OCI-LY3 (cell line): ENCODE measurements around the gene SLC35F4.

Experiments
- H2AFZ ChIP-seq: fragments of 200-600, 300-600 bp; shearing (Covaris generic); 2 replicates; pipeline ENCODE4 v1.6.0; 2014; ENCODE audit warnings: antibody characterized with exemption, low read depth, low read length
- H3K27ac ChIP-seq: fragments of 200-600, 300-600 bp; sonication (generic); 2 replicates; pipeline ENCODE4 v1.5.1; 2014; ENCODE audit warnings: mild to moderate bottlenecking, low read length, moderate library complexity, mixed read lengths
- H3K27me3 ChIP-seq: fragments of 200-600, 300-600 bp; sonication (generic); 2 replicates; pipeline ENCODE4 v1.6.1; 2014; ENCODE audit warnings: low read depth, low read length, mixed read lengths
- H3K36me3 ChIP-seq: fragments of 200-600, 300-600 bp; sonication (generic); replicated peaks from 2 replicates; pipeline ENCODE3; 2014; ENCODE audit warnings: low read depth, low read length, mixed read lengths
- H3K4me1 ChIP-seq: fragments of 300-600, 200-600 bp; sonication (generic); 2 replicates; pipeline ENCODE4 v1.6.1; 2014; ENCODE audit warnings: low read length, mixed read lengths
- H3K4me2 ChIP-seq: fragments of 200-600, 300-600 bp; sonication (generic); 2 replicates; pipeline ENCODE4 v1.6.1; 2014; ENCODE audit warnings: low read length, mixed read lengths
- H3K4me3 ChIP-seq: fragments of 300-600, 200-600 bp; sonication (generic); 2 replicates; pipeline ENCODE4 v1.5.1; 2014; ENCODE audit warnings: antibody characterized with exemption, mild to moderate bottlenecking, low read length, moderate library complexity
- H3K79me2 ChIP-seq: fragments of 300-600, 200-600 bp; shearing (Covaris generic); 2 replicates; pipeline ENCODE4 v1.6.1; 2014; ENCODE audit warnings: mild to moderate bottlenecking, low read length, mixed read lengths
- H3K9ac ChIP-seq: fragments of 300-600, 200-600 bp; shearing (Covaris generic); 2 replicates; pipeline ENCODE4 v1.6.0; 2014; ENCODE audit warnings: mild to moderate bottlenecking, low read length, moderate library complexity
- H3K9me3 ChIP-seq: fragments of 200-600, 300-600 bp; shearing (Covaris generic); 2 replicates; pipeline ENCODE4 v1.6.1; 2014; ENCODE audit warnings: low read length, mixed read lengths; ENCODE audit not compliant: insufficient read depth
- H4K20me1 ChIP-seq: fragments of 200-600, 300-600 bp; sonication (generic); 2 replicates; pipeline ENCODE4 v1.6.1; 2016; ENCODE audit warnings: low read length, mixed read lengths; ENCODE audit not compliant: insufficient read depth
- CTCF ChIP-seq: fragments of 200-600, 300-600 bp; sonication (generic); IDR thresholded peaks from 2 replicates; pipeline ENCODE4 v1.5.1; 2014; ENCODE audit warnings: antibody characterized with exemption, low read length, low read depth
- EZH2phosphoT487 ChIP-seq: fragments of 200-600 bp; shearing (Covaris generic); IDR thresholded peaks from 2 replicates; pipeline ENCODE4 v1.6.1; 2018; ENCODE audit warnings: antibody characterized with exemption, mixed run types, low read depth

The SLC35F4 gene

DNA sequence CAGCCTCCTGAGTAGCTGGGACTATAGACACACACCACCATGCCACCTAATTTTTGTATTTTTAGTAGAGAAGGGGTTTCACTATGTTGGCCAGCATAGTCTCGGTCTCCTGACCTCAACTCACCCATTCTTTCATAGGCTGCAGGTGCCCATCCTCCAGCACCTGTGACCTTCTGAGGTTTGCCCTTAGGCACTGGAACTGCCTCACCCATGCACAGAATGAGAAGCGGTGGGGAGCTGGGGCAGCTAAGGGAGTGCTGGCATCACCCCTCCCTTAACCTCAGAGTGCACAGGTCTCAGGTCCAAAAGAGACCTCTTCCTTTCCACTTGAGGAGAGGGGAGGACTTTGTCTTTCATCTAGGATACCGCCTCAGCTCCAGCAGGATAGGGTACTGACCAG, 194.9 kb downstream of the SLC35F4 start:
- H2AFZ ChIP-seq, result no peak overlapping the region
- no peaks in the 10 kb centered on the region for H3K27me3 ChIP-seq
- H3K79me2 ChIP-seq, result no peaks in the 10 kb centered on the region
- H4K20me1 ChIP-seq, result no peaks in the 10 kb centered on the region
- H3K4me1 ChIP-seq, result no peaks in the 10 kb centered on the region
- no peak overlapping the region for H3K4me2 ChIP-seq
- no peak overlapping the region for H3K4me3 ChIP-seq
- no peaks in the 10 kb centered on the region for H3K36me3 ChIP-seq
- no peaks in the 10 kb centered on the region for H3K9me3 ChIP-seq
- no peak overlapping the region for H3K9ac ChIP-seq
- TF ChIP-seq EZH2phosphoT487 (no peak), CTCF (no peak)
- H3K27ac ChIP-seq, result no peak overlapping the region

GRCh38 chr14:57660208-57660607, 205.7 kb downstream of the SLC35F4 start:
- H3K79me2 ChIP-seq, result no peaks in the 10 kb centered on the region
- H3K4me2 ChIP-seq, result no peak overlapping the region
- H3K36me3 ChIP-seq, result no peaks in the 10 kb centered on the region
- H3K27me3 ChIP-seq, result no peaks in the 10 kb centered on the region
- no peak overlapping the region for H2AFZ ChIP-seq
- H3K9ac ChIP-seq, result no peak overlapping the region
- H3K4me3 ChIP-seq, result no peak overlapping the region
- no peaks in the 10 kb centered on the region for H4K20me1 ChIP-seq
- no peaks in the 10 kb centered on the region for H3K4me1 ChIP-seq
- no peak for TF ChIP-seq EZH2phosphoT487
- no peak for TF ChIP-seq CTCF
- no peak overlapping the region for H3K27ac ChIP-seq
- no peaks in the 10 kb centered on the region for H3K9me3 ChIP-seq

DNA sequence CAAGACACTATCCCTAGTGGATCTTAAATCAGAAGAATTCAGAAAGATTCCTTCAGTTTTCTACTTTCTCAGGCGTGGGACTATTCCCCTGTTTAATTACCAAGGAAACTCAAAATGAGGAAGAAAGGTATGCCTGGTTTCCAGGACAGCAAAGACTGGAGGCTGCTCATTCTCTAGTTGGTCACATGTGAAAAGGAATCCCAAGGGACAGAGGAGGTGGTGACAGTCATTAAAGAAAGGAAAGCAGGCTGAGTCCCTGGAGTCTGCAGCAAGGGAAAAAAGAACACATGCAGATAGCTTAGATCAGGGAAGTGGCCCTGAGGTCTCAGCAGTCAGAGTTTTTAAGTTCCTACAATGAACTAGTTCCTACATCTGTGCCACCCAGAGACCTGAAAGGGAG, 206.8 kb downstream of the SLC35F4 start:
- Histone ChIP-seq H3K9ac (no peak overlapping the region), H3K79me2 (no peaks in the 10 kb centered on the region), H3K36me3 (no peaks in the 10 kb centered on the region), H3K27ac (no peak overlapping the region), H3K9me3 (no peaks in the 10 kb centered on the region), H3K4me1 (no peaks in the 10 kb centered on the region), H2AFZ (no peak overlapping the region), H3K4me2 (no peak overlapping the region), H3K4me3 (no peak overlapping the region), H4K20me1 (no peaks in the 10 kb centered on the region), H3K27me3 (no peaks in the 10 kb centered on the region)
- TF ChIP-seq CTCF (no peak), EZH2phosphoT487 (no peak)

DNA sequence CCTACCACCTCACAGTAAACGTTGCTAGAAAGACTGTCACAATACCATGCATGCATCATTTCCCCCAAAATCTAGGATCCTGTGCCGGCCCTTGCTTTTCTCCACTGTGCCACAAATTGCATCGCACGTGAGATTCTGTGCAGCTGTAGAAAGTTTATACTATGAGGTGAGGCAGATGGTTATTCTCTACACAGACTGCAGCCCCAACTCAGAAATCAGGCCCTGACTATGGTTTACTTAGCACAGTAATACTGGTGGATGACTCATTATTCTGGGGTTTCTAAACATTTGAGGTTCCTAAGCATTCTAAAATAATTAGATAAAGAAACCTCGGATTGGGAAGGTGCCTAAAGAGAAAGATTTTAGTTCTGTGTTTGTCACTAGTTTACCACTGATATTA, 208.4 kb downstream of the SLC35F4 start:
- Histone ChIP-seq H3K79me2 (no peaks in the 10 kb centered on the region), H3K4me2 (no peak overlapping the region), H3K27me3 (no peaks in the 10 kb centered on the region), H4K20me1 (no peaks in the 10 kb centered on the region), H3K4me1 (no peaks in the 10 kb centered on the region), H3K9me3 (no peaks in the 10 kb centered on the region), H2AFZ (no peak overlapping the region), H3K9ac (no peak overlapping the region), H3K4me3 (no peak overlapping the region), H3K36me3 (no peaks in the 10 kb centered on the region), H3K27ac (no peak overlapping the region)
- TF ChIP-seq EZH2phosphoT487, result no peak
- TF ChIP-seq CTCF, result no peak
